Hepatocyte (in vitro differentiated cells): ENCODE measurements around the gene PRR4.

Source experiments
- CTCF ChIP-seq: fragments of 200-600 bp; sonication (generic); IDR thresholded peaks from 2 replicates; pipeline ENCODE4 v1.5.1; 2016; ENCODE audit warnings: antibody characterized with exemption, mild to moderate bottlenecking; ENCODE audit not compliant: poor library complexity
- EZH2 ChIP-seq: fragments of 200-600 bp; sonication (generic); IDR thresholded peaks from 2 replicates; pipeline ENCODE4 v1.6.1; 2016; ENCODE audit warnings: antibody characterized with exemption, mild to moderate bottlenecking, borderline replicate concordance
- EZH2phosphoT487 ChIP-seq: fragments of 200-600 bp; sonication (generic); IDR thresholded peaks from one replicate; pipeline ENCODE4 v1.6.1; 2018; ENCODE audit warnings: antibody characterized with exemption, mild to moderate bottlenecking, low read depth, moderate library complexity; ENCODE audit not compliant: unreplicated experiment, severe bottlenecking

GRCh38 chr12:10891937-10892336, 42.7 kb upstream of the PRR4 start:
- TF ChIP-seq CTCF (no peak), EZH2 (no peak), EZH2phosphoT487 (no peak)
